CD4-positive, alpha-beta memory T cell (primary cell): ENCODE results near the gene IL1RN. TPM values are rescaled to one million over a fixed set of nuclear protein-coding genes. Genes with fewer than 3 reads are reported as not detected.

Experiments
- CTCF ChIA-PET: fragments of 350-600 bp; sonication (Branson Sonifier 250); formaldehyde crosslinking; loops from one replicate; lab custom pipeline; 2021; ENCODE audit warnings: inconsistent platforms; ENCODE audit not compliant: partially characterized antibody; lab: Charles Lee
- POLR2A ChIA-PET: fragments of 350-600 bp; sonication (Branson Sonifier 250); formaldehyde crosslinking; loops from one replicate; lab custom pipeline; 2021; ENCODE audit not compliant: partially characterized antibody; lab: Charles Lee
- DNase-seq, 5 donors: peaks; one replicate each; pipeline versions ENCODE4 v3.0.0 to v3.0.0-alpha.2; 2020 to 2022; ENCODE audit warnings: mixed read lengths in 1 of 5
- H3K27ac ChIP-seq: one replicate; pipeline ENCODE4 v1.7.0; 2013; ENCODE audit warnings: low read depth, low read length
- H3K27me3 ChIP-seq: 2 replicates; pipeline ENCODE4 v1.7.0; 2013; ENCODE audit warnings: mild to moderate bottlenecking, low read length, moderate library complexity; ENCODE audit not compliant: insufficient read depth
- H3K36me3 ChIP-seq: 2 replicates; pipeline ENCODE4 v1.7.0; 2013; ENCODE audit warnings: mild to moderate bottlenecking, low read length, moderate library complexity; ENCODE audit not compliant: insufficient read depth
- H3K4me1 ChIP-seq: 2 replicates; pipeline ENCODE4 v1.7.0; 2013; ENCODE audit warnings: mild to moderate bottlenecking, low read length, moderate library complexity; ENCODE audit not compliant: insufficient read depth
- H3K4me3 ChIP-seq, 2 donors: one replicate each; pipeline ENCODE4 v1.7.0; 2013; ENCODE audit warnings: low read length in 2 of 2, mild to moderate bottlenecking in 1 of 2
- H3K9me3 ChIP-seq, 2 donors: one replicate each; pipeline ENCODE4 v1.7.0; 2013; ENCODE audit warnings: low read length in 2 of 2, control low read depth in 1 of 2; ENCODE audit not compliant: control insufficient read depth in 1 of 2
- H3K27ac Mint-ChIP-seq, 7 donors: one replicate each; pipeline ENCODE4 v1.8.0; 2020 to 2021; ENCODE audit warnings: mixed read lengths in 7 of 7, mild to moderate bottlenecking in 6 of 7, inconsistent platforms in 3 of 7, moderate library complexity in 3 of 7
- H3K27me3 Mint-ChIP-seq, 2 donors: one replicate each; pipeline ENCODE4 v1.8.0; 2020 to 2021; ENCODE audit warnings: mixed read lengths in 2 of 2
- H3K36me3 Mint-ChIP-seq, 2 donors: one replicate each; pipeline ENCODE4 v1.8.0; 2020 to 2021; ENCODE audit warnings: mixed read lengths in 2 of 2, inconsistent platforms in 1 of 2, mild to moderate bottlenecking in 1 of 2
- H3K4me1 Mint-ChIP-seq, 4 donors: one replicate each; pipeline ENCODE4 v1.8.0; 2020 to 2021; ENCODE audit warnings: mixed read lengths in 4 of 4, mild to moderate bottlenecking in 1 of 4
- H3K4me3 Mint-ChIP-seq, 8 donors: one replicate each; pipeline ENCODE4 v1.8.0; 2020 to 2021; ENCODE audit warnings: mixed read lengths in 8 of 8, mild to moderate bottlenecking in 7 of 8, moderate library complexity in 6 of 8, inconsistent platforms in 3 of 8
- H3K9me3 Mint-ChIP-seq, 8 donors: one replicate each; pipeline ENCODE4 v1.8.0; 2020 to 2021; ENCODE audit warnings: mixed read lengths in 8 of 8, mild to moderate bottlenecking in 5 of 8, inconsistent platforms in 3 of 8, moderate library complexity in 1 of 8
- intact Hi-C: fragments of 100-400 bp; cut with micrococcal nuclease; formaldehyde crosslinking; loops from one replicate; pipeline ENCODE4 v1.15.1; 2023
- polyA plus RNA-seq, 2 donors: library from polyadenylated mRNA; unstranded; fragments of 300-500 nt; fragmentation: Illumina TruSeq; gene quantifications; one replicate each; pipeline ENCODE4 v1.2.3, GENCODE V29; 2021
- total RNA-seq, 2 experiments: library from RNA; stranded (reverse); gene quantifications; one replicate each; pipeline ENCODE4 v1.2.3, GENCODE V29; 2021

IL1RN gene
- total and polyA plus RNA-seq, 4 experiments from 2014 or later, result 2.4 TPM; not detected in 2

- Histone ChIP-seq H3K27me3 (no peaks in the 10 kb centered on the region), H3K27ac (peak overlapping the region; percentile 85), H3K4me3 (peak overlapping the region; percentile 81 to 82), H3K36me3 (no peaks in the 10 kb centered on the region), H3K9me3 (no peaks in the 10 kb centered on the region), H3K4me1 (peaks cover 80% of the 10 kb centered on the region)
- H3K4me3 Mint-ChIP-seq, result peak overlapping the region; percentile 88 to 99 (median 94)
- no peak for DNase-seq
- H3K27ac Mint-ChIP-seq, result peak overlapping the region; percentile 92 to 100 (median 96)
- peaks cover 58 to 89% (median 71%) of the 10 kb centered on the region in 4 donors for H3K4me1 Mint-ChIP-seq
- peaks cover 24 to 34% of the 10 kb centered on the region in 2 donors for H3K36me3 Mint-ChIP-seq
- H3K9me3 Mint-ChIP-seq, result peaks cover 0 to 7% (median 0%) of the 10 kb centered on the region in 8 donors
- CTCF ChIA-PET, result interaction anchor here (0.6 to 15.5 kb wide), 11 partner anchors 10 to 75 kb away, joined by 3 to 236 read pairs (median 10); no protein-coding TSS in a partner anchor
- intact Hi-C loops, result no loop called here
- POLR2A ChIA-PET, result interaction anchor here (1.1 to 12.8 kb wide), 15 partner anchors 8 to 991 kb away, joined by 3 to 209 read pairs (median 9); no protein-coding TSS in a partner anchor
- peaks cover 2% of the 10 kb centered on the region in 2 donors for H3K27me3 Mint-ChIP-seq
Measured at GRCh38 chr2:113174376-113174750, 47.0 kb downstream of the IL1RN start.

GRCh38 chr2:113175042-113175628 is 47.7 kb downstream of the IL1RN start:
- peaks cover 60 to 90% (median 73%) of the 10 kb centered on the region in 4 donors for H3K4me1 Mint-ChIP-seq
- peak overlapping the region; percentile 92 to 100 (median 96) for H3K27ac Mint-ChIP-seq
- H3K36me3 Mint-ChIP-seq, result peaks cover 25 to 34% of the 10 kb centered on the region in 2 donors
- peaks cover 80% of the 10 kb centered on the region for H3K4me1 ChIP-seq
- H3K27ac ChIP-seq, result peak overlapping the region; percentile 85
- H3K9me3 Mint-ChIP-seq, result peaks cover 0 to 7% (median 0%) of the 10 kb centered on the region in 8 donors
- H3K36me3 ChIP-seq, result peaks cover 3% of the 10 kb centered on the region
- peak overlapping the region; percentile 81 to 82 for H3K4me3 ChIP-seq
- ChIA-PET CTCF (interaction anchor here (0.6 to 15.5 kb wide), 11 partner anchors 9 to 216 kb away, joined by 3 to 236 read pairs (median 10); no protein-coding TSS in a partner anchor), POLR2A (interaction anchor here (0.6 to 12.8 kb wide), 15 partner anchors 7 to 992 kb away, joined by 3 to 209 read pairs (median 10); no protein-coding TSS in a partner anchor)
- peak overlapping the region; percentile 88 to 99 (median 94) for H3K4me3 Mint-ChIP-seq
- no peaks in the 10 kb centered on the region for H3K27me3 ChIP-seq
- intact Hi-C loops, result loop anchor here (1.0 kb wide), 2 partner anchors 8 to 37 kb away; no protein-coding TSS in a partner anchor
- H3K27me3 Mint-ChIP-seq, result peaks cover 2% of the 10 kb centered on the region in 2 donors
- peak; percentile 77 to 89 (median 82) for DNase-seq
- no peaks in the 10 kb centered on the region for H3K9me3 ChIP-seq

GRCh38 chr2:113175736-113176695 is 48.6 kb downstream of the IL1RN start:
- CTCF ChIA-PET, result interaction anchor here (0.9 to 15.5 kb wide), 8 partner anchors 12 to 215 kb away, joined by 3 to 236 read pairs (median 20); no protein-coding TSS in a partner anchor
- H3K27me3 Mint-ChIP-seq, result peaks cover 2% of the 10 kb centered on the region in 2 donors
- peak overlapping the region; percentile 81 to 82 for H3K4me3 ChIP-seq
- peaks cover 28 to 42% of the 10 kb centered on the region in 2 donors for H3K36me3 Mint-ChIP-seq
- peak overlapping the region; percentile 92 to 100 (median 96) for H3K27ac Mint-ChIP-seq
- H3K9me3 Mint-ChIP-seq, result peaks cover 0 to 7% (median 0%) of the 10 kb centered on the region in 8 donors
- H3K4me1 ChIP-seq, result peaks cover 84% of the 10 kb centered on the region
- H3K4me1 Mint-ChIP-seq, result peaks cover 67 to 96% (median 79%) of the 10 kb centered on the region in 4 donors
- DNase-seq, result peak in 2 of 5 donors; percentile 27 to 49
- POLR2A ChIA-PET, result interaction anchor here (0.6 to 12.8 kb wide), 11 partner anchors 10 to 735 kb away, joined by 3 to 209 read pairs (median 12); partner anchors contain the start of gene ACTR3
- peak overlapping the region; percentile 88 to 99 (median 94) for H3K4me3 Mint-ChIP-seq
- H3K27me3 ChIP-seq, result no peaks in the 10 kb centered on the region
- H3K27ac ChIP-seq, result peak overlapping the region; percentile 85
- peaks cover 6% of the 10 kb centered on the region for H3K36me3 ChIP-seq
- H3K9me3 ChIP-seq, result no peaks in the 10 kb centered on the region
- intact Hi-C loops, result loop anchor here (1.0 kb wide), 2 partner anchors 9 to 38 kb away; no protein-coding TSS in a partner anchor

- intact Hi-C loops, result no loop called here
- H3K27me3 Mint-ChIP-seq, result peaks cover 2% of the 10 kb centered on the region in 2 donors
- DNase-seq, result no peak
- H3K36me3 ChIP-seq, result peaks cover 11% of the 10 kb centered on the region
- peak overlapping the region; percentile 79 to 98 (median 90) for H3K27ac Mint-ChIP-seq
- H3K36me3 Mint-ChIP-seq, result peaks cover 30 to 48% of the 10 kb centered on the region in 2 donors
- peaks cover 68 to 96% (median 78%) of the 10 kb centered on the region in 4 donors for H3K4me1 Mint-ChIP-seq
- H3K27me3 ChIP-seq, result no peaks in the 10 kb centered on the region
- H3K27ac ChIP-seq, result peak overlapping the region; percentile 85
- peak overlapping the region; percentile 88 to 99 (median 94) for H3K4me3 Mint-ChIP-seq
- ChIA-PET POLR2A (interaction anchor here (0.8 to 12.8 kb wide), 8 partner anchors 9 to 713 kb away, joined by 3 to 209 read pairs (median 34); partner anchors contain the start of gene ACTR3), CTCF (interaction anchor here (1.2 to 15.5 kb wide), 6 partner anchors 12 to 38 kb away, joined by 4 to 236 read pairs (median 30); no protein-coding TSS in a partner anchor)
- H3K9me3 ChIP-seq, result no peaks in the 10 kb centered on the region
- peaks cover 0 to 7% (median 0%) of the 10 kb centered on the region in 8 donors for H3K9me3 Mint-ChIP-seq
- H3K4me1 ChIP-seq, result peaks cover 84% of the 10 kb centered on the region
- peak overlapping the region in 1 of 2 donors; percentile 81 for H3K4me3 ChIP-seq
Measured at GRCh38 chr2:113176696-113177355, 49.4 kb downstream of the IL1RN start.

GRCh38 chr2:113178069-113178746 is 50.8 kb downstream of the IL1RN start:
- ChIA-PET CTCF (interaction anchor here (1.4 to 15.5 kb wide), 3 partner anchors 20 to 41 kb away, joined by 5 to 236 read pairs (median 125); no protein-coding TSS in a partner anchor), POLR2A (interaction anchor here (1.1 to 1.3 kb wide), 2 partner anchors 10 to 21 kb away, joined by 3 to 5 read pairs; no protein-coding TSS in a partner anchor)
- H3K9me3 Mint-ChIP-seq, result peaks cover 0 to 7% (median 0%) of the 10 kb centered on the region in 8 donors
- peaks cover 63 to 96% (median 79%) of the 10 kb centered on the region in 4 donors for H3K4me1 Mint-ChIP-seq
- Histone ChIP-seq H3K27ac (peak overlapping the region; percentile 27), H3K27me3 (no peaks in the 10 kb centered on the region), H3K9me3 (no peaks in the 10 kb centered on the region), H3K4me3 (no peak overlapping the region), H3K4me1 (peaks cover 84% of the 10 kb centered on the region), H3K36me3 (peaks cover 17% of the 10 kb centered on the region)
- H3K36me3 Mint-ChIP-seq, result peaks cover 33 to 58% of the 10 kb centered on the region in 2 donors
- no peak for DNase-seq
- peak overlapping the region; percentile 55 to 99 (median 83) for H3K4me3 Mint-ChIP-seq
- peak overlapping the region; percentile 35 to 94 (median 91) for H3K27ac Mint-ChIP-seq
- intact Hi-C loops, result no loop called here
- peaks cover 2% of the 10 kb centered on the region in 2 donors for H3K27me3 Mint-ChIP-seq
